CD4-positive, alpha-beta T cell treated with Interleukin-15 for 1 hour (primary cell): ENCODE data around the gene HLA-DOA.

Experiments
- DNase-seq: peaks from one replicate; pipeline ENCODE4 v3.0.0-alpha.2; 2020

Gene HLA-DOA

GRCh38 chr6:33008944-33009861 is at the start of gene HLA-DOA:
TSS of gene HLA-DOA (minus strand) at chr6:33009591.
- DNase-seq: peak; percentile 74

- no peak for DNase-seq
These were observed 48.1 kb upstream of the HLA-DOA start for GRCh38 chr6:33057222-33058150.

GRCh38 chr6:33053230-33053629 is 43.8 kb upstream of the HLA-DOA start:
- no peak for DNase-seq

- no peak for DNase-seq
These were observed 43.2 kb upstream of the HLA-DOA start for GRCh38 chr6:33052627-33053026.

GRCh38 chr6:33050014-33050810 is 40.8 kb upstream of the HLA-DOA start:
- DNase-seq: no peak

GRCh38 chr6:33049323-33050013 is 40.1 kb upstream of the HLA-DOA start:
- DNase-seq: no peak

- DNase-seq: no peak
These were observed 30.8 kb upstream of the HLA-DOA start for GRCh38 chr6:33040157-33040556.

GRCh38 chr6:33036535-33036934 is 27.1 kb upstream of the HLA-DOA start:
- no peak for DNase-seq

- DNase-seq: no peak
These were observed 25.2 kb upstream of the HLA-DOA start for GRCh38 chr6:33034554-33034953.

- no peak for DNase-seq
These were observed 20.9 kb upstream of the HLA-DOA start for GRCh38 chr6:33030245-33030644.

- DNase-seq: peak; percentile 86
These were observed 20.2 kb upstream of the HLA-DOA start for GRCh38 chr6:33029328-33030184.

GRCh38 chr6:33028220-33028849 is 18.9 kb upstream of the HLA-DOA start:
- DNase-seq: no peak

GRCh38 chr6:33024521-33024920 is 15.1 kb upstream of the HLA-DOA start:
- DNase-seq: no peak

GRCh38 chr6:33023536-33023935 is 14.1 kb upstream of the HLA-DOA start:
- no peak for DNase-seq

GRCh38 chr6:33021917-33022316 is 12.5 kb upstream of the HLA-DOA start:
- no peak for DNase-seq

- no peak for DNase-seq
These were observed 10.0 kb upstream of the HLA-DOA start for GRCh38 chr6:33019372-33019771.

- DNase-seq: peak; percentile 87
These were observed 9.5 kb upstream of the HLA-DOA start for GRCh38 chr6:33018904-33019303.

- DNase-seq: no peak
These were observed 9.0 kb upstream of the HLA-DOA start for GRCh38 chr6:33018418-33018817.

GRCh38 chr6:33017694-33018353 is 8.4 kb upstream of the HLA-DOA start:
- no peak for DNase-seq

- no peak for DNase-seq
These were observed 7.6 kb upstream of the HLA-DOA start for GRCh38 chr6:33017018-33017417.
